Measurements from ENCODE around the gene POSTN.

- TF ChIP-seq SMC3 (IDR thresholded peaks at IDR 0.05; ENCODE audit: low read depth, low read length): no peak
- no peak for TF ChIP-seq MAZ (IDR thresholded peaks at IDR 0.05; ENCODE audit: borderline replicate concordance, low read depth, low read length)
- TF ChIP-seq CTCF (conservative IDR thresholded peaks at IDR 0.05; ENCODE audit: low read depth, low read length): no peak
- no peak for TF ChIP-seq RFX5 (IDR thresholded peaks at IDR 0.05; ENCODE audit: low read depth, low read length)
- TF ChIP-seq POLR2A (IDR thresholded peaks at IDR 0.05; ENCODE audit: low read depth, low read length): no peak
- TF ChIP-seq RAD21 (IDR thresholded peaks at IDR 0.05; ENCODE audit: low read length): no peak
- no peak for TF ChIP-seq ELK1 (IDR thresholded peaks at IDR 0.05; ENCODE audit: borderline replicate concordance, low read depth, low read length)
- TF ChIP-seq RCOR1 (IDR thresholded peaks at IDR 0.05; ENCODE audit: insufficient replicate concordance, low read length): no peak
- no peak for TF ChIP-seq FOS (IDR thresholded peaks at IDR 0.05; ENCODE audit: low read depth, low read length)
Measured at GRCh38 chr13:37627428-37627827, 28.9 kb upstream of the POSTN start.
